ENCODE results near the gene P2RX3.

DNA sequence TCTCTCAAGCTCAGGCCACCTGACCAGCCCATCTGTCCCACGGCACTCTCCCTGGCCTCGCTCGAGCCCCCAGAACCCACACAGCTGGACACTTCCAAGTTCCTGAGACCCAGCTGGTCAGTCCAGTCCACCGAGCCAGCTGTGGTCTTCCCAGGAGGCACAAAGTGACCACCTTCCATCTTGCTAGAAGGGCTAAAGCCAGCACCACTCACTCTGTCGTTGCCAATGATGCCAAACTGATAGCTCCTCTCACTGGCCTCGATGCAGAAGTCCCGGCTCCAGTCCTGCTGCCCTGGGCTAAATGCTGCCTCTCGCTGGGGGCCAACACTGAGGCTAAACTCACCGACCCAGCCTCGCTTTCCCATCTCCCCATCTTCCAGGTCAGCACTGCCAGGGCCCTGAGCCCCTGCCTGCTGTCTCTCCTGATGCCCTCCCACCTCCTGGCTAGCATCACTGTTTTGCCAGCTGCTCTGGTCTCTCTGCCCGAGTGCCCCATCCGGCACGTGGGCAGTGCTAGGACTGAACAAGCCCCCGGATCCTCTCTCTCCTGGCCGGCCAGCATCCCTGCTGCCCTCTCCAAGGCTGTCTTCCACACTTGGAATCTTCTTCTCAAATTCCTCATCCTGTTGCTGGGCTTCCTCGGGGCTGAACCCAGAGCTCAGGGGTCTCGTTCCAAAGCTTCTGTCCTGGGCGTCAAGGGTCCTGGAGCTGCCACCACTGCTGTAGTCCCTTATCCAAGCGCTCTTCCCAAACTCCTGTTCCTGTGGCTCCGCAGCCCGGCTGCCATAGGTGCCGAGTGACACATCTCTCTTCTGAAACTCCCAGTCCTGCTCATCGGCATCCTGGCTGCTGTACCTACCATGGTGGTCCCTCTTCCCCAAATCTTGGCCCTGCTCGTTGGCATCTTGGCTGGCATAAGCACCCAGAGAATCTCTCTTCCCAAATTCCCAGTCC is 28.8 kb upstream of the P2RX3 start:
- TF ChIP-seq, protein P1, sequence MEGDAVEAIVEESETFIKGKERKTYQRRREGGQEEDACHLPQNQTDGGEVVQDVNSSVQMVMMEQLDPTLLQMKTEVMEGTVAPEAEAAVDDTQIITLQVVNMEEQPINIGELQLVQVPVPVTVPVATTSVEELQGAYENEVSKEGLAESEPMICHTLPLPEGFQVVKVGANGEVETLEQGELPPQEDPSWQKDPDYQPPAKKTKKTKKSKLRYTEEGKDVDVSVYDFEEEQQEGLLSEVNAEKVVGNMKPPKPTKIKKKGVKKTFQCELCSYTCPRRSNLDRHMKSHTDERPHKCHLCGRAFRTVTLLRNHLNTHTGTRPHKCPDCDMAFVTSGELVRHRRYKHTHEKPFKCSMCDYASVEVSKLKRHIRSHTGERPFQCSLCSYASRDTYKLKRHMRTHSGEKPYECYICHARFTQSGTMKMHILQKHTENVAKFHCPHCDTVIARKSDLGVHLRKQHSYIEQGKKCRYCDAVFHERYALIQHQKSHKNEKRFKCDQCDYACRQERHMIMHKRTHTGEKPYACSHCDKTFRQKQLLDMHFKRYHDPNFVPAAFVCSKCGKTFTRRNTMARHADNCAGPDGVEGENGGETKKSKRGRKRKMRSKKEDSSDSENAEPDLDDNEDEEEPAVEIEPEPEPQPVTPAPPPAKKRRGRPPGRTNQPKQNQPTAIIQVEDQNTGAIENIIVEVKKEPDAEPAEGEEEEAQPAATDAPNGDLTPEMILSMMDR (IDR thresholded peaks at IDR 0.05): no peak
- no peak for TF ChIP-seq POLR2A (IDR thresholded peaks at IDR 0.05)
